ENCODE results near the gene ERMARD.

Gene ERMARD

DNA sequence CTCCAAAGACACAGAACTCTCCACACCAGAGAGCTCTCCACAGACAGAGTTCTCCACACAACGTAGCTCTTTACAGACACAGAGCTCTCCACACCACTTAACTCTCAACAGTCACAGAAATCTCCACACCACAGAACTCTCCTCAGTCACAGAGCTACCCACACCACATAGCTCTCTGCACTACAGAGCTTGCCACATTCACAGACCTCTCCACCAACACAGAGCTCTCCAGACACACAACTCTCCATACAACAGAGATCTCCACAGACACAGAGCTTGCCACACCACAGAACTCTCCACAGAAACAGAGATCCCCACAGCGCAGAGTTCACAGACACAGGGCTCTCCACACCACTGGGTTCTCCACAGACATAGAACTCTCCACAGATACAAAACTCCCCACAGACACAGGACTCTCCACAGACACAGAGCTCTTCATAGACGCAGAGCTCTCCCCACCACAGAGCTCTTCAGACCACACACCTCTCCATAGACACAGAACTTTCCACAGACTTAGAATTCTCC is 52.5 kb downstream of the ERMARD start:
- TF ChIP-seq, protein P1, sequence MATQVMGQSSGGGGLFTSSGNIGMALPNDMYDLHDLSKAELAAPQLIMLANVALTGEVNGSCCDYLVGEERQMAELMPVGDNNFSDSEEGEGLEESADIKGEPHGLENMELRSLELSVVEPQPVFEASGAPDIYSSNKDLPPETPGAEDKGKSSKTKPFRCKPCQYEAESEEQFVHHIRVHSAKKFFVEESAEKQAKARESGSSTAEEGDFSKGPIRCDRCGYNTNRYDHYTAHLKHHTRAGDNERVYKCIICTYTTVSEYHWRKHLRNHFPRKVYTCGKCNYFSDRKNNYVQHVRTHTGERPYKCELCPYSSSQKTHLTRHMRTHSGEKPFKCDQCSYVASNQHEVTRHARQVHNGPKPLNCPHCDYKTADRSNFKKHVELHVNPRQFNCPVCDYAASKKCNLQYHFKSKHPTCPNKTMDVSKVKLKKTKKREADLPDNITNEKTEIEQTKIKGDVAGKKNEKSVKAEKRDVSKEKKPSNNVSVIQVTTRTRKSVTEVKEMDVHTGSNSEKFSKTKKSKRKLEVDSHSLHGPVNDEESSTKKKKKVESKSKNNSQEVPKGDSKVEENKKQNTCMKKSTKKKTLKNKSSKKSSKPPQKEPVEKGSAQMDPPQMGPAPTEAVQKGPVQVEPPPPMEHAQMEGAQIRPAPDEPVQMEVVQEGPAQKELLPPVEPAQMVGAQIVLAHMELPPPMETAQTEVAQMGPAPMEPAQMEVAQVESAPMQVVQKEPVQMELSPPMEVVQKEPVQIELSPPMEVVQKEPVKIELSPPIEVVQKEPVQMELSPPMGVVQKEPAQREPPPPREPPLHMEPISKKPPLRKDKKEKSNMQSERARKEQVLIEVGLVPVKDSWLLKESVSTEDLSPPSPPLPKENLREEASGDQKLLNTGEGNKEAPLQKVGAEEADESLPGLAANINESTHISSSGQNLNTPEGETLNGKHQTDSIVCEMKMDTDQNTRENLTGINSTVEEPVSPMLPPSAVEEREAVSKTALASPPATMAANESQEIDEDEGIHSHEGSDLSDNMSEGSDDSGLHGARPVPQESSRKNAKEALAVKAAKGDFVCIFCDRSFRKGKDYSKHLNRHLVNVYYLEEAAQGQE (IDR thresholded peaks at IDR 0.05; ENCODE audit: insufficient read depth in 1 of 2, low read depth in 2 of 2, low read length in 2 of 2): no peak
- TF ChIP-seq POLR2AphosphoS5 (IDR thresholded peaks at IDR 0.05; ENCODE audit: low read depth, low read length) (no peak), FOXP2 (optimal IDR thresholded peaks at IDR 0.05; ENCODE audit: borderline replicate concordance, extremely low read depth, extremely low read length, insufficient read depth) (no peak), SIN3A (IDR thresholded peaks at IDR 0.05; ENCODE audit: borderline replicate concordance, insufficient read depth, low read length) (no peak), TAF1 (IDR thresholded peaks at IDR 0.05; ENCODE audit: borderline replicate concordance, insufficient read depth, low read length) (no peak)

DNA sequence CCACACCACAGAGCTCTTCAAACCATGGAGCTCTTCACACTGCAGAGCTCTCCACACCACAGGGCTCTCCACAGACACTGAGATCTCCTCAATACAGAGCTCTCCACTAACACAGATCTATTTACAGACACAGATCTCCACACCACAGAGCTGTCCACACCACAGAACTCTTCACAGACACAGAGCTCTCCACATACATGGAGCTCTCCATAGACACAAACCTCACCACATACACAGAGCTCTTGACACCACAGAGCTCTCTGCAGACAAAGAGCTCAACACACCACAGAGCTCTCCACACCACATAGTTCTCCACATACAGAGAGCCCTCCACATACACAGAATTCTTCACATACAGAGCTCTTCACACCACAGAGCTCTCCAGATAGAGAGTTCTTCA is 53.0 kb downstream of the ERMARD start:
- TF ChIP-seq POLR2AphosphoS5 (IDR thresholded peaks at IDR 0.05; ENCODE audit: low read depth, low read length): no peak
- no peak for TF ChIP-seq TAF1 (IDR thresholded peaks at IDR 0.05; ENCODE audit: borderline replicate concordance, insufficient read depth, low read length)
- TF ChIP-seq, protein P1 (IDR thresholded peaks at IDR 0.05; ENCODE audit: insufficient read depth in 1 of 2, low read depth in 2 of 2, low read length in 2 of 2): no peak
- TF ChIP-seq FOXP2 (optimal IDR thresholded peaks at IDR 0.05; ENCODE audit: borderline replicate concordance, extremely low read depth, extremely low read length, insufficient read depth): no peak
- no peak for TF ChIP-seq SIN3A (IDR thresholded peaks at IDR 0.05; ENCODE audit: borderline replicate concordance, insufficient read depth, low read length)

DNA sequence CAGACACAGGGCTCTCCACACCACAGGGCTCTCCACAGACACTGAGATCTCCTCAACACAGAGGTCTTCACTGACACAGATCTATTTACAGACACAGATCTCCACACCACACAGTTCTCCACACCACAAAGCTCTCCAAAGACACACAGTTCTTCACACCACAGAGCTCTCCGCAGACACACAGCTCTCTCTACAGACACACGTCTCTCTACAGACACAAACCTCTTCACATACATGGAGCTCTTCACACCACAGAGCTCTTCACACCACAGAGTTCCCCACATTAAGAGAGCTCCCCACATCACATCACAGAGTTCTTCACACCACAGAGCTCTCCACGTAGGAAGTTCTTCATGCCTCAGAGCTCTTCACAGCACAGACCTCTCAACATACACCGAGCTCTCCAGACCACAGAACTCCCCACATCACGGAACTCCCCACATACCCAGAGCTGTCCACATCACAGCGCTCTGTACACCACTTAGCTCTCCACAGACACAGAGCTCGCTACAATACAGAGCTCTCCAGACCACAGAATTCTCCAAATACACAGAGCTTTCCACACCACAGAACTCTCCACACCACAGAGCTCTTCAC is 53.9 kb downstream of the ERMARD start:
- TF ChIP-seq, protein P1 (IDR thresholded peaks at IDR 0.05; ENCODE audit: insufficient read depth in 1 of 2, low read depth in 2 of 2, low read length in 2 of 2): no peak
- TF ChIP-seq POLR2AphosphoS5 (IDR thresholded peaks at IDR 0.05; ENCODE audit: low read depth, low read length): no peak
- TF ChIP-seq FOXP2 (optimal IDR thresholded peaks at IDR 0.05; ENCODE audit: borderline replicate concordance, extremely low read depth, extremely low read length, insufficient read depth): no peak
- no peak for TF ChIP-seq SIN3A (IDR thresholded peaks at IDR 0.05; ENCODE audit: borderline replicate concordance, insufficient read depth, low read length)
- TF ChIP-seq TAF1 (IDR thresholded peaks at IDR 0.05; ENCODE audit: borderline replicate concordance, insufficient read depth, low read length): no peak

DNA sequence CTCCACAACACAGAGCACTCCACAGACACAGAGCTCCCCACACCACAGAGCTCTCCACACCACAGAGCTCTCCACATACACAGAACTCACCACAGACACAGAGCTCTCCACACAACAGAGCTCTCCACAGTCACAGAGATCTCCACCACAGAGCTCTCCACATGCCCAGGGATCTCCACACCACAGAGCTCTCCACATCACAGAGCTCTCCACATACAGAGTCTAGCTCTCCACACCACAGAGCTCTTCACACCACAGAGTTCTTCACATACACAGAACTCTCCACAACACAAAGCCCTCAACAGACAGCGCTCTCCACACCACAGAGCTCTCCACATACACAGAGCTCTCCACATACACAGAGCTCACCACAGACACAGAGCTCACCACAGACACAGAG is 55.3 kb downstream of the ERMARD start:
- no peak for TF ChIP-seq TAF1 (IDR thresholded peaks at IDR 0.05; ENCODE audit: borderline replicate concordance, insufficient read depth, low read length)
- TF ChIP-seq SIN3A (IDR thresholded peaks at IDR 0.05; ENCODE audit: borderline replicate concordance, insufficient read depth, low read length): no peak
- no peak for TF ChIP-seq FOXP2 (optimal IDR thresholded peaks at IDR 0.05; ENCODE audit: borderline replicate concordance, extremely low read depth, extremely low read length, insufficient read depth)
- TF ChIP-seq POLR2AphosphoS5 (IDR thresholded peaks at IDR 0.05; ENCODE audit: low read depth, low read length): no peak
- TF ChIP-seq, protein P1 (IDR thresholded peaks at IDR 0.05; ENCODE audit: insufficient read depth in 1 of 2, low read depth in 2 of 2, low read length in 2 of 2): no peak

All from PFSK-1 (cell line).